HEK293T (cell line): ENCODE results near the gene ME3.

Source experiments
- CTCF ChIA-PET: fragments of 350-600 bp; formaldehyde crosslinking; extraction: SDS; loops from one replicate; lab custom pipeline; 2021; ENCODE audit warnings: antibody characterized with exemption, inconsistent platforms; lab: Yijun Ruan, JAX
- POLR2A ChIA-PET: fragments of 350-600 bp; formaldehyde crosslinking; extraction: SDS; loops from one replicate; lab custom pipeline; 2020; ENCODE audit warnings: antibody characterized with exemption, inconsistent platforms; lab: Yijun Ruan, JAX
- DNase-seq: peaks from one replicate; pipeline ENCODE4 v3.0.0; 2012; ENCODE audit warnings: mixed read lengths; ENCODE audit errors: extremely low spot score
- ARNT ChIP-seq: fragments of 450-650 bp; IDR thresholded peaks from 2 replicates; pipeline ENCODE4 v1.6.1; 2017; ENCODE audit warnings: mild to moderate bottlenecking
- BHLHE40 ChIP-seq: fragments of 450-650 bp; IDR thresholded peaks from 2 replicates; pipeline ENCODE4 v1.6.1; 2016; ENCODE audit warnings: mild to moderate bottlenecking, moderate library complexity, borderline replicate concordance
- CTBP1 ChIP-seq: fragments of 450-650 bp; IDR thresholded peaks from 2 replicates; pipeline ENCODE4 v1.6.1; 2016; ENCODE audit warnings: borderline replicate concordance
- ELF4 ChIP-seq: fragments of 450-650 bp; IDR thresholded peaks from 2 replicates; pipeline ENCODE4 v1.6.1; 2017; ENCODE audit warnings: antibody characterized with exemption
- FOXA1 ChIP-seq: fragments of 450-650 bp; IDR thresholded peaks from 2 replicates; pipeline ENCODE4 v1.6.1; 2016; ENCODE audit warnings: mild to moderate bottlenecking
- FOXK2 ChIP-seq: fragments of 450-650 bp; IDR thresholded peaks from 2 replicates; pipeline ENCODE4 v1.6.1; 2016; ENCODE audit warnings: mild to moderate bottlenecking
- FOXM1 ChIP-seq: fragments of 450-650 bp; IDR thresholded peaks from 2 replicates; pipeline ENCODE4 v1.6.1; 2017; ENCODE audit warnings: mild to moderate bottlenecking, borderline replicate concordance
- HDGF ChIP-seq: fragments of 450-650 bp; IDR thresholded peaks from 2 replicates; pipeline ENCODE4 v1.6.1; 2017; ENCODE audit warnings: antibody characterized with exemption, borderline replicate concordance
- L3MBTL2 ChIP-seq: fragments of 450-650 bp; conservative IDR thresholded peaks from 2 replicates; pipeline ENCODE4 v1.6.1; 2016; ENCODE audit warnings: mild to moderate bottlenecking
- LEF1 ChIP-seq: fragments of 450-650 bp; IDR thresholded peaks from 2 replicates; pipeline ENCODE4 v1.6.1; 2017; ENCODE audit warnings: mild to moderate bottlenecking, borderline replicate concordance
- NFRKB ChIP-seq: fragments of 450-650 bp; IDR thresholded peaks from 2 replicates; pipeline ENCODE4 v1.6.1; 2016; ENCODE audit warnings: mild to moderate bottlenecking, moderate library complexity
- PKNOX1 ChIP-seq: fragments of 450-650 bp; IDR thresholded peaks from 2 replicates; pipeline ENCODE4 v1.6.1; 2016
- SP1 ChIP-seq: fragments of 450-650 bp; IDR thresholded peaks from 2 replicates; pipeline ENCODE4 v1.6.1; 2017
- SUZ12 ChIP-seq: fragments of 450-650 bp; IDR thresholded peaks from 2 replicates; pipeline ENCODE4 v1.6.1; 2016; ENCODE audit warnings: mild to moderate bottlenecking
- TARDBP ChIP-seq: fragments of 450-650 bp; IDR thresholded peaks from 2 replicates; pipeline ENCODE4 v1.6.1; 2016
- ZNF384 ChIP-seq: fragments of 450-650 bp; IDR thresholded peaks from 2 replicates; pipeline ENCODE4 v1.6.1; 2016

ME3 gene

GRCh38 chr11:86577644-86578636 is 94.5 kb downstream of the ME3 start:
- CTCF ChIA-PET: interaction anchor here (0.6 to 3.1 kb wide), 3 partner anchors 16 to 65 kb away, joined by 3 to 17 read pairs (median 4); no protein-coding TSS in a partner anchor

DNA sequence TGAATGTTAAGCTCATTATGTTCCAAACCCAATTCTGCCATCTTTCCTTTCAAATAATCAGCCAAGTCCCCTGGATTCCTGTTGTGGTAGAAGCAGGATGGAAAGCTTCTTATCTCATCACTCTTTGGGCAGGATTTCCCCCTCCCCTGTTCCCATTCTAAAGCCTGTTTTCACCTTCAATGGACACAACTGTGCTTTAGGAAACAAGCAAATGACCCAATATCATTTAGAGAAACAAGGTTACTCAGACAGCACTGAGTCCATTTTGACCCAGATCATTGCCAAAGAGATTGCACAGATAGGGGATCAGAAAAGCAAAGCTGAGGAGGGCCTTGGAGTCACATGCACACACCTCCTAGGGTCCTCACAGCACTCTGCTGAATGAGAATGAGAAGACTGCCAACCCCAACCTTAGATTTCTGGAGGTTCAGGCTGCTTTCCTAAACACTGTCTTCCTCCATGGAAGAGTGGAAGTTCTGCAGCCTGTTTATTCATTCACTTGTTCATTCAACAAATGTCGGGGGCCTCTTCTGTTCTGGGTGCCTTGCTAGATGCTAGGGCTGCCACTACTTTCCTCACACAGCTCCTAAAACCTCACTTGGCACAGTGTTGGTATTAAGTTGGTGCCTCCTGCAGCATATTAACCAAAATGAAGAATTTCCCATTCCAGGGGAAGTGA is 95.3 kb downstream of the ME3 start:
- ChIA-PET POLR2A (interaction anchor here (0.9 kb wide), 1 partner anchor 11 kb away, joined by 3 read pairs; no protein-coding TSS in a partner anchor), CTCF (interaction anchor here (0.6 to 3.1 kb wide), 5 partner anchors 12 to 121 kb away, joined by 3 to 17 read pairs (median 4); no protein-coding TSS in a partner anchor)
- TF ChIP-seq SP1 (no peak), CTBP1 (no peak), FOXM1 (no peak), LEF1 (no peak), TARDBP (no peak), L3MBTL2 (no peak), BHLHE40 (no peak), ELF4 (no peak), NFRKB (no peak), PKNOX1 (no peak), SUZ12 (no peak), FOXK2 (no peak), ZNF384 (no peak), HDGF (no peak), FOXA1 (no peak)
- no peak for DNase-seq

More at GRCh38 chr11:86577644-86578636, 94.5 kb downstream of the ME3 start:
- TF ChIP-seq TARDBP (no peak), HDGF (no peak), SUZ12 (no peak), LEF1 (no peak), BHLHE40 (no peak), CTBP1 (peak; percentile 61; the same call in 1 of the 2 replicates), L3MBTL2 (no peak), ELF4 (no peak), SP1 (no peak), ZNF384 (no peak), ARNT (no peak), FOXA1 (no peak), FOXM1 (no peak), NFRKB (no peak), PKNOX1 (peak; percentile 40; the same call in 1 of the 2 replicates), FOXK2 (no peak)
- POLR2A ChIA-PET: interaction anchor here (0.9 kb wide), 2 partner anchors 11 to 221 kb away, joined by 3 read pairs; no protein-coding TSS in a partner anchor
- no peak for DNase-seq

- ChIA-PET POLR2A (no interaction called here), CTCF (interaction anchor here (0.6 to 1.4 kb wide), 2 partner anchors 120 to 230 kb away, joined by 4 to 5 read pairs; no protein-coding TSS in a partner anchor)
- no peak for DNase-seq
- 0 out of 2 replicates have a peak, but pooled peaks have one; percentile 7 for TF ChIP-seq PKNOX1
- no peak for TF ChIP-seq SUZ12
Observed at GRCh38 chr11:86575927-86576326, 96.5 kb downstream of the ME3 start.

- TF ChIP-seq FOXM1 (no peak), CTBP1 (no peak), ELF4 (no peak), FOXK2 (no peak), SUZ12 (no peak), NFRKB (no peak), SP1 (no peak), ARNT (no peak), FOXA1 (no peak)
- CTCF ChIA-PET: interaction anchor here (1.4 kb wide), 1 partner anchor 33 kb away, joined by 4 read pairs; no protein-coding TSS in a partner anchor
- POLR2A ChIA-PET: no interaction called here
- no peak for DNase-seq
Observed at GRCh38 chr11:86575208-86575855, 97.1 kb downstream of the ME3 start.

GRCh38 chr11:86574493-86575207 is 97.8 kb downstream of the ME3 start:
- ChIA-PET POLR2A (no interaction called here), CTCF (interaction anchor here (1.4 kb wide), 1 partner anchor 33 kb away, joined by 4 read pairs; no protein-coding TSS in a partner anchor)
- DNase-seq: no peak
- TF ChIP-seq ARNT (no peak), HDGF (no peak), FOXK2 (no peak), BHLHE40 (no peak), LEF1 (no peak), ZNF384 (no peak), L3MBTL2 (no peak), SUZ12 (no peak), ELF4 (no peak), FOXA1 (no peak), FOXM1 (no peak), TARDBP (no peak), PKNOX1 (no peak), CTBP1 (no peak), SP1 (no peak), NFRKB (no peak)
